ENCODE measurements around the gene GLUD2.

- TF ChIP-seq CTCF (IDR thresholded peaks at IDR 0.05; ENCODE audit: insufficient read depth, low read depth, low read length) (no peak), EZH2 (IDR thresholded peaks at IDR 0.05; ENCODE audit: insufficient read depth, low read length) (no peak)
These were observed 17.2 kb downstream of the GLUD2 start for GRCh38 chrX:121064579-121064978.

Data from astrocyte (in vitro differentiated cells and primary cell).